ENCODE data around the gene SAMD9L. TPM values are rescaled to one million over a fixed set of nuclear protein-coding genes. Genes with fewer than 3 reads are reported as not detected.

SAMD9L gene
- 6.5 and 6.9 TPM in 2 replicates for total RNA-seq

GRCh38 chr7:93148144-93148543, at the start of gene SAMD9L:
Gene SAMD9L (minus strand): TSS chr7:93148385. CDS start chr7:93135971, 12,414 bp downstream.

GRCh38 chr7:93117852-93118530, 30.2 kb downstream of the SAMD9L start, which contains the start of gene SAMD9:
Gene SAMD9 (minus strand): TSS chr7:93117979. CDS start chr7:93106097, 11,882 bp downstream.

Other genes starting within 250 kb of the SAMD9L start
- 9.7 and 10.0 TPM in 2 replicates for gene SAMD9, start 30.4 kb downstream of the SAMD9L start, total RNA-seq
- gene HEPACAM2, start 78.1 kb upstream of the SAMD9L start, total RNA-seq: not detected in 2 replicates
- 8.7 and 15.9 TPM in 2 replicates for gene VPS50, start 84.0 kb upstream of the SAMD9L start, total RNA-seq

Measured in cardiac ventricle fibroblast (primary cell).